Tibial nerve (tissue), 4 donors: ENCODE data around the gene RNF166. TPM values are rescaled to one million over a fixed set of nuclear protein-coding genes. Genes with fewer than 3 reads are reported as not detected.

ENCODE experiments used
- DNase-seq, 2 donors: peaks; one replicate each; pipeline ENCODE4 v3.0.0-alpha.2; 2019; ENCODE audit warnings: low spot score in 2 of 2
- H3K27ac ChIP-seq, 4 donors: fragments of 200-600 bp; sonication (generic) in 3 of 4; one replicate each; pipeline ENCODE4 v1.5.1; 2017 to 2019; ENCODE audit warnings: mild to moderate bottlenecking in 1 of 4
- H3K27me3 ChIP-seq, 2 donors: fragments of 200-600 bp; sonication (generic) in 1 of 2; one replicate each; pipeline versions ENCODE4 v1.5.1 to v1.6.0; 2017 to 2019
- H3K36me3 ChIP-seq, 3 donors: fragments of 200-600 bp; sonication (generic); one replicate each; pipeline ENCODE4 v1.5.1; 2018 to 2019
- H3K4me1 ChIP-seq, 4 donors: fragments of 200-600 bp; sonication (generic) in 3 of 4; one replicate each; pipeline ENCODE4 v1.5.1; 2017 to 2019
- H3K4me3 ChIP-seq, 4 donors: fragments of 200-600 bp; sonication (generic) in 3 of 4; one replicate each; pipeline ENCODE4 v1.5.1; 2017 to 2019; ENCODE audit warnings: mild to moderate bottlenecking in 1 of 4, moderate library complexity in 1 of 4
- H3K9me3 ChIP-seq, 4 donors: fragments of 200-600 bp; sonication (generic) in 3 of 4; one replicate each; pipeline ENCODE4 v1.5.1; 2017 to 2019
- CTCF ChIP-seq, 5 experiments: fragments of 200-600 bp in 3 of 5; fragments of 450-650 bp in 2 of 5; sonication (generic) in 3 of 5; IDR thresholded peaks; one replicate each; pipeline ENCODE4 v1.5.1; 2016 to 2019; ENCODE audit warnings: antibody characterized with exemption in 5 of 5, mild to moderate bottlenecking in 3 of 5, moderate library complexity in 2 of 5
- EP300 ChIP-seq, 2 donors: sonication (generic); formaldehyde crosslinking; IDR thresholded peaks; one replicate each; pipeline ENCODE4 v1.6.1; 2017; ENCODE audit warnings: antibody characterized with exemption in 2 of 2, mild to moderate bottlenecking in 1 of 2
- POLR2A ChIP-seq, 2 donors: fragments of 450-650 bp; IDR thresholded peaks; one replicate each; pipeline ENCODE4 v1.6.1; 2017; ENCODE audit warnings: antibody characterized with exemption in 2 of 2, mild to moderate bottlenecking in 2 of 2, moderate library complexity in 2 of 2
- WGBS, 2 donors: methylation state at CpG; one replicate each; pipeline ENCODE4 v1.1.5; 2018; 5-methylcytosine and 5-hydroxymethylcytosine counted together
- total RNA-seq, 4 donors: library from RNA; depleted of rRNA; stranded (reverse); fragments of >200 nt; gene quantifications; one replicate each; pipeline ENCODE4 v1.1.0, GENCODE V29; 2016

Gene RNF166
- total RNA-seq, 4 donors from 2014 or later = 36.5 to 56.7 (median 43.5) TPM

GRCh38 chr16:88681084-88681680 lies 25.0 kb downstream of the RNF166 start:
- Histone ChIP-seq H3K36me3 (peaks cover 0 to 9% (median 0%) of the 10 kb centered on the region in 3 donors), H3K27me3 (peaks cover 0 to 69% of the 10 kb centered on the region in 2 donors), H3K9me3 (no peaks in the 10 kb centered on the region), H3K4me3 (no peak overlapping the region), H3K4me1 (peaks cover 0 to 26% (median 18%) of the 10 kb centered on the region in 4 donors), H3K27ac (peak overlapping the region in 1 of 4 donors; percentile 63)
- DNase-seq = no peak
- no peak for TF ChIP-seq POLR2A (IDR thresholded peaks at IDR 0.05)
- TF ChIP-seq CTCF (IDR thresholded peaks at IDR 0.05) = peak in 1 of 5 experiments; percentile 52
- no peak for TF ChIP-seq EP300 (IDR thresholded peaks at IDR 0.05)
- WGBS, 2 donors = 33 to 39% methylated on average over 13 to 28 of the region's 31 CpGs

GRCh38 chr16:88680554-88681083 lies 25.6 kb downstream of the RNF166 start:
- Histone ChIP-seq H3K27ac (no peak overlapping the region), H3K4me1 (peaks cover 0 to 20% (median 13%) of the 10 kb centered on the region in 4 donors), H3K9me3 (no peaks in the 10 kb centered on the region), H3K4me3 (no peak overlapping the region), H3K36me3 (peaks cover 0 to 15% (median 0%) of the 10 kb centered on the region in 3 donors), H3K27me3 (peaks cover 0 to 64% of the 10 kb centered on the region in 2 donors)
- DNase-seq = no peak
- WGBS, 2 donors = 84 to 88% methylated on average over 5 of the region's 5 CpGs
- TF ChIP-seq CTCF (IDR thresholded peaks at IDR 0.05) (no peak), EP300 (IDR thresholded peaks at IDR 0.05) (no peak), POLR2A (IDR thresholded peaks at IDR 0.05) (no peak)

- DNase-seq = no peak
- Histone ChIP-seq H3K9me3 (no peaks in the 10 kb centered on the region), H3K27me3 (peaks cover 0 to 43% of the 10 kb centered on the region in 2 donors), H3K4me3 (no peak overlapping the region), H3K27ac (no peak overlapping the region), H3K4me1 (peaks cover 0 to 13% (median 11%) of the 10 kb centered on the region in 4 donors), H3K36me3 (peaks cover 0 to 37% (median 0%) of the 10 kb centered on the region in 3 donors)
- TF ChIP-seq EP300 (IDR thresholded peaks at IDR 0.05) (no peak), CTCF (IDR thresholded peaks at IDR 0.05) (no peak), POLR2A (IDR thresholded peaks at IDR 0.05) (no peak)
- 60 to 63% methylated on average over 12 to 26 of the region's 32 CpGs for WGBS, 2 donors
Measured at GRCh38 chr16:88678224-88678979, 27.8 kb downstream of the RNF166 start.

GRCh38 chr16:88677721-88678120 lies 28.5 kb downstream of the RNF166 start:
- 55 to 86% methylated on average over 2 to 11 of the region's 13 CpGs for WGBS, 2 donors
- Histone ChIP-seq H3K27ac (no peak overlapping the region), H3K4me3 (no peak overlapping the region), H3K36me3 (peaks cover 0 to 41% (median 0%) of the 10 kb centered on the region in 3 donors), H3K9me3 (no peaks in the 10 kb centered on the region), H3K27me3 (peaks cover 0 to 37% of the 10 kb centered on the region in 2 donors), H3K4me1 (peaks cover 0 to 13% (median 11%) of the 10 kb centered on the region in 4 donors)
- TF ChIP-seq EP300 (IDR thresholded peaks at IDR 0.05) = no peak
- TF ChIP-seq POLR2A (IDR thresholded peaks at IDR 0.05) = no peak
- no peak for TF ChIP-seq CTCF (IDR thresholded peaks at IDR 0.05)
- no peak for DNase-seq
